ENCODE data around the gene PLCB1. TPM values are rescaled to one million over a fixed set of nuclear protein-coding genes. Genes with fewer than 3 reads are reported as not detected.
"Not testable (repeated sequence)": the region's sequence is repeated elsewhere in the genome, so short reads cannot be mapped to it uniquely, and the experiment has no call there.

PLCB1 gene
- total RNA-seq, 1 donor from 2014 or later, result 37.4 TPM

- Mint-ChIP-seq H3K27me3 (ENCODE audit: unreplicated experiment) (no peaks in the 10 kb centered on the region), H3K9me3 (ENCODE audit: unreplicated experiment) (no peaks in the 10 kb centered on the region), H3K4me1 (ENCODE audit: low read depth, unreplicated experiment) (peaks cover 34% of the 10 kb centered on the region), H3K27ac (ENCODE audit: unreplicated experiment) (peak overlapping the region; percentile 29), H3K4me3 (ENCODE audit: unreplicated experiment) (no peak overlapping the region), H3K36me3 (ENCODE audit: unreplicated experiment) (no peaks in the 10 kb centered on the region)
- no peak for DNase-seq
- no peak for TF ChIP-seq CTCF (IDR thresholded peaks at IDR 0.05; ENCODE audit: partially characterized antibody, unreplicated experiment)
Observed at GRCh38 chr20:8635048-8635572, 503.0 kb downstream of the PLCB1 start.

GRCh38 chr20:8635837-8636236 lies 503.8 kb downstream of the PLCB1 start:
- Mint-ChIP-seq H3K27me3 (ENCODE audit: unreplicated experiment) (no peaks in the 10 kb centered on the region), H3K36me3 (ENCODE audit: unreplicated experiment) (no peaks in the 10 kb centered on the region), H3K4me1 (ENCODE audit: low read depth, unreplicated experiment) (peaks cover 42% of the 10 kb centered on the region), H3K9me3 (ENCODE audit: unreplicated experiment) (no peaks in the 10 kb centered on the region), H3K4me3 (ENCODE audit: unreplicated experiment) (no peak overlapping the region), H3K27ac (ENCODE audit: unreplicated experiment) (no peak overlapping the region)
- TF ChIP-seq CTCF (IDR thresholded peaks at IDR 0.05; ENCODE audit: partially characterized antibody, unreplicated experiment), result no peak
- DNase-seq, result no peak

- peaks cover 2% of the 10 kb centered on the region for H3K27me3 Mint-ChIP-seq (ENCODE audit: unreplicated experiment)
- H3K27ac Mint-ChIP-seq (ENCODE audit: unreplicated experiment), result peak overlapping the region; percentile 7
- H3K4me1 Mint-ChIP-seq (ENCODE audit: low read depth, unreplicated experiment), result peaks cover 39% of the 10 kb centered on the region
- H3K9me3 Mint-ChIP-seq (ENCODE audit: unreplicated experiment), result peaks cover 3% of the 10 kb centered on the region
- H3K4me3 Mint-ChIP-seq (ENCODE audit: unreplicated experiment), result no peak overlapping the region
- H3K36me3 Mint-ChIP-seq (ENCODE audit: unreplicated experiment), result peaks cover 7% of the 10 kb centered on the region
- DNase-seq, result no peak
- TF ChIP-seq CTCF (IDR thresholded peaks at IDR 0.05; ENCODE audit: partially characterized antibody, unreplicated experiment), result no peak
Observed at GRCh38 chr20:8639112-8639778, 507.2 kb downstream of the PLCB1 start.

- Mint-ChIP-seq H3K9me3 (ENCODE audit: unreplicated experiment) (peaks cover 3% of the 10 kb centered on the region), H3K27ac (ENCODE audit: unreplicated experiment) (no peak overlapping the region), H3K4me3 (ENCODE audit: unreplicated experiment) (no peak overlapping the region), H3K27me3 (ENCODE audit: unreplicated experiment) (peaks cover 2% of the 10 kb centered on the region), H3K4me1 (ENCODE audit: low read depth, unreplicated experiment) (peaks cover 33% of the 10 kb centered on the region), H3K36me3 (ENCODE audit: unreplicated experiment) (peaks cover 7% of the 10 kb centered on the region)
- no peak for TF ChIP-seq CTCF (IDR thresholded peaks at IDR 0.05; ENCODE audit: partially characterized antibody, unreplicated experiment)
- no peak for DNase-seq
Observed at GRCh38 chr20:8640461-8640860, 508.4 kb downstream of the PLCB1 start.

GRCh38 chr20:8642247-8642646 lies 510.2 kb downstream of the PLCB1 start:
- H3K36me3 Mint-ChIP-seq (ENCODE audit: unreplicated experiment), result peaks cover 7% of the 10 kb centered on the region
- H3K9me3 Mint-ChIP-seq (ENCODE audit: unreplicated experiment), result peaks cover 3% of the 10 kb centered on the region
- TF ChIP-seq CTCF (IDR thresholded peaks at IDR 0.05; ENCODE audit: partially characterized antibody, unreplicated experiment), result no peak
- H3K4me1 Mint-ChIP-seq (ENCODE audit: low read depth, unreplicated experiment), result peaks cover 37% of the 10 kb centered on the region
- peaks cover 2% of the 10 kb centered on the region for H3K27me3 Mint-ChIP-seq (ENCODE audit: unreplicated experiment)
- DNase-seq, result no peak
- no peak overlapping the region for H3K4me3 Mint-ChIP-seq (ENCODE audit: unreplicated experiment)
- H3K27ac Mint-ChIP-seq (ENCODE audit: unreplicated experiment), result no peak overlapping the region

- not testable (repeated sequence) for DNase-seq; H3K4me3 Mint-ChIP-seq (ENCODE audit: unreplicated experiment); H3K36me3 Mint-ChIP-seq (ENCODE audit: unreplicated experiment); H3K9me3 Mint-ChIP-seq (ENCODE audit: unreplicated experiment); H3K27ac Mint-ChIP-seq (ENCODE audit: unreplicated experiment); H3K27me3 Mint-ChIP-seq (ENCODE audit: unreplicated experiment)
- H3K4me1 Mint-ChIP-seq (ENCODE audit: low read depth, unreplicated experiment), result peaks cover 40% of the 10 kb centered on the region
Observed at GRCh38 chr20:8644468-8644867, 512.4 kb downstream of the PLCB1 start.
